Measurements from ENCODE around the gene SLC4A7. TPM values are rescaled to one million over a fixed set of nuclear protein-coding genes. Genes with fewer than 3 reads are reported as not detected.
"Not testable (repeated sequence)": the region's sequence is repeated elsewhere in the genome, so short reads cannot be mapped to it uniquely, and the experiment has no call there.

Gene SLC4A7
- polyA plus RNA-seq, 3 donors from 2014 or later: 1.6 to 13.5 (median 8.4) TPM

- H3K4me1 Mint-ChIP-seq; DNase-seq; H3K4me3 Mint-ChIP-seq; H3K36me3 Mint-ChIP-seq; H3K9me3 Mint-ChIP-seq; H3K27ac Mint-ChIP-seq; H3K27me3 Mint-ChIP-seq (ENCODE audit: low read depth in 3 of 3): not testable (repeated sequence)
Observed at GRCh38 chr3:27328982-27329762, 155.0 kb downstream of the SLC4A7 start.

GRCh38 chr3:27326629-27327545 lies 157.3 kb downstream of the SLC4A7 start:
- peaks cover 0 to 10% (median 3%) of the 10 kb centered on the region in 3 donors for H3K36me3 Mint-ChIP-seq
- peaks cover 0 to 2% (median 0%) of the 10 kb centered on the region in 3 donors for H3K27me3 Mint-ChIP-seq (ENCODE audit: low read depth in 3 of 3)
- no peak overlapping the region for H3K27ac Mint-ChIP-seq
- no peak for DNase-seq
- H3K9me3 Mint-ChIP-seq: no peaks in the 10 kb centered on the region
- peaks cover 0 to 2% of the 10 kb centered on the region in 2 donors for H3K4me1 Mint-ChIP-seq
- H3K4me3 Mint-ChIP-seq: no peak overlapping the region

DNA sequence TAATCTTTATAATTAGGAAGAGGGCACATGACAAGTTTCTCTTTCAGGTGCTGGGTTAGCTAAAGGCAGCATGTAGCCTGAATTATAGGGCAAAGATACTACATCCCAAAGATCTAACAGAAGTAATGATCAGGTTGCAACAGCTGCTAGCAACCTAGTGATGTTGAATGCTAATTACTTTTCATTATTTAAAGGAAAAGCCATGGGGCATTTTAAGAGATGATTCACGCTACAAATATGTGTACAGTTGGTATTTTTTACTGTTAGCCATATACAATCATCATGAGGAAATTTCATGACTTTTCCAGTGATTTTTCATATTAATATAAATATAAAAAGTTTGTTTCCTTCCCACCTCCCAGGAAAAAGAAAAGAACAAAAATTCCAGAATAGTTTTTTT lies 158.0 kb downstream of the SLC4A7 start:
- DNase-seq: no peak
- no peaks in the 10 kb centered on the region for H3K9me3 Mint-ChIP-seq
- peaks cover 0 to 10% (median 3%) of the 10 kb centered on the region in 3 donors for H3K36me3 Mint-ChIP-seq
- no peak overlapping the region for H3K4me3 Mint-ChIP-seq
- peaks cover 0 to 2% (median 0%) of the 10 kb centered on the region in 3 donors for H3K27me3 Mint-ChIP-seq (ENCODE audit: low read depth in 3 of 3)
- H3K4me1 Mint-ChIP-seq: peaks cover 0 to 2% of the 10 kb centered on the region in 2 donors
- no peak overlapping the region for H3K27ac Mint-ChIP-seq

GRCh38 chr3:27325419-27325818 lies 158.8 kb downstream of the SLC4A7 start:
- H3K4me1 Mint-ChIP-seq: peaks cover 0 to 2% of the 10 kb centered on the region in 2 donors
- H3K27ac Mint-ChIP-seq: no peak overlapping the region
- H3K27me3 Mint-ChIP-seq (ENCODE audit: low read depth in 3 of 3): peaks cover 0 to 2% (median 0%) of the 10 kb centered on the region in 3 donors
- H3K4me3 Mint-ChIP-seq: no peak overlapping the region
- H3K36me3 Mint-ChIP-seq: peaks cover 0 to 10% (median 3%) of the 10 kb centered on the region in 3 donors
- no peaks in the 10 kb centered on the region for H3K9me3 Mint-ChIP-seq
- DNase-seq: no peak

GRCh38 chr3:27324686-27325085 lies 159.5 kb downstream of the SLC4A7 start:
- no peak for DNase-seq
- H3K4me1 Mint-ChIP-seq: peaks cover 0 to 2% of the 10 kb centered on the region in 2 donors
- H3K36me3 Mint-ChIP-seq: peaks cover 0 to 10% (median 3%) of the 10 kb centered on the region in 3 donors
- H3K9me3 Mint-ChIP-seq: no peaks in the 10 kb centered on the region
- no peak overlapping the region for H3K27ac Mint-ChIP-seq
- no peak overlapping the region for H3K4me3 Mint-ChIP-seq
- peaks cover 0 to 2% (median 0%) of the 10 kb centered on the region in 3 donors for H3K27me3 Mint-ChIP-seq (ENCODE audit: low read depth in 3 of 3)

- Mint-ChIP-seq H3K4me1 (peaks cover 0 to 2% of the 10 kb centered on the region in 2 donors), H3K36me3 (peaks cover 0 to 3% (median 0%) of the 10 kb centered on the region in 3 donors), H3K4me3 (no peak overlapping the region), H3K9me3 (no peaks in the 10 kb centered on the region), H3K27me3 (ENCODE audit: low read depth in 3 of 3) (peaks cover 0 to 2% (median 2%) of the 10 kb centered on the region in 3 donors), H3K27ac (no peak overlapping the region)
- DNase-seq: no peak
Observed at GRCh38 chr3:27323087-27323570, 161.1 kb downstream of the SLC4A7 start.

Other genes with a start within 250 kb of the SLC4A7 start
- gene NEK10, start 115.0 kb downstream of the SLC4A7 start, polyA plus RNA-seq: under 1 TPM in 1 of 3 donors, not detected in 2; 0.57 TPM
- 100 to 1,000 TPM in 2 of 3 donors, 10 to 100 TPM in 1; 96.5 to 189 (median 158) TPM for gene EOMES, start 237.9 kb upstream of the SLC4A7 start, polyA plus RNA-seq

Data from immature natural killer cell (primary cell).